CD8-positive, alpha-beta memory T cell (primary cell): ENCODE results near the gene OTOGL. TPM values are rescaled to one million over a fixed set of nuclear protein-coding genes. Genes with fewer than 3 reads are reported as not detected.

Experiments
- CTCF ChIA-PET: fragments of 350-600 bp; sonication (Branson Sonifier 250); formaldehyde crosslinking; loops from one replicate; lab custom pipeline; 2021; ENCODE audit warnings: antibody characterized with exemption; lab: Charles Lee
- POLR2A ChIA-PET: fragments of 350-600 bp; sonication (Branson Sonifier 250); formaldehyde crosslinking; loops from one replicate; lab custom pipeline; 2021; ENCODE audit warnings: antibody characterized with exemption; lab: Charles Lee
- DNase-seq, 5 donors: peaks; one replicate each; pipeline versions ENCODE4 v3.0.0 to v3.0.0-alpha.2; 2020 to 2022; ENCODE audit warnings: mixed read lengths in 1 of 5
- H3K27ac ChIP-seq: one replicate; pipeline ENCODE4 v1.7.0; 2013; ENCODE audit warnings: low read depth, mild to moderate bottlenecking, low read length, moderate library complexity
- H3K27me3 ChIP-seq: 2 replicates; pipeline ENCODE4 v1.7.0; 2013; ENCODE audit warnings: low read length, mild to moderate bottlenecking; ENCODE audit not compliant: insufficient read depth, poor library complexity, severe bottlenecking
- H3K36me3 ChIP-seq: 2 replicates; pipeline ENCODE4 v1.7.0; 2013; ENCODE audit warnings: mild to moderate bottlenecking, low read length, moderate library complexity; ENCODE audit not compliant: insufficient read depth
- H3K4me1 ChIP-seq: 2 replicates; pipeline ENCODE4 v1.7.0; 2013; ENCODE audit warnings: mild to moderate bottlenecking, low read length, moderate library complexity; ENCODE audit not compliant: insufficient read depth
- H3K4me3 ChIP-seq: 2 replicates; pipeline ENCODE4 v1.7.0; 2013; ENCODE audit warnings: mild to moderate bottlenecking, low read length
- H3K9me3 ChIP-seq: 2 replicates; pipeline ENCODE4 v1.7.0; 2013; ENCODE audit warnings: mild to moderate bottlenecking, low read length
- H3K27ac Mint-ChIP-seq, 8 donors: one replicate each; pipeline ENCODE4 v1.8.0; 2020 to 2021; ENCODE audit warnings: mixed read lengths in 8 of 8, mild to moderate bottlenecking in 6 of 8, inconsistent platforms in 3 of 8, moderate library complexity in 3 of 8
- H3K27me3 Mint-ChIP-seq, 2 donors: one replicate each; pipeline ENCODE4 v1.8.0; 2020 to 2021; ENCODE audit warnings: mixed read lengths in 2 of 2, mild to moderate bottlenecking in 1 of 2, moderate library complexity in 1 of 2
- H3K36me3 Mint-ChIP-seq, 3 donors: one replicate each; pipeline ENCODE4 v1.8.0; 2020 to 2021; ENCODE audit warnings: mixed read lengths in 3 of 3, inconsistent platforms in 1 of 3, mild to moderate bottlenecking in 1 of 3
- H3K4me1 Mint-ChIP-seq, 3 donors: one replicate each; pipeline ENCODE4 v1.8.0; 2020 to 2021; ENCODE audit warnings: mixed read lengths in 3 of 3, inconsistent platforms in 1 of 3, mild to moderate bottlenecking in 1 of 3
- H3K4me3 Mint-ChIP-seq, 7 donors: one replicate each; pipeline ENCODE4 v1.8.0; 2020 to 2021; ENCODE audit warnings: mixed read lengths in 7 of 7, mild to moderate bottlenecking in 6 of 7, moderate library complexity in 4 of 7, inconsistent platforms in 2 of 7
- H3K9me3 Mint-ChIP-seq, 5 donors: one replicate each; pipeline ENCODE4 v1.8.0; 2020 to 2022; ENCODE audit warnings: mixed read lengths in 5 of 5, mild to moderate bottlenecking in 3 of 5, moderate library complexity in 2 of 5, inconsistent platforms in 1 of 5
- polyA plus RNA-seq: library from polyadenylated mRNA; unstranded; fragments of 300-500 nt; fragmentation: Illumina TruSeq; gene quantifications from one replicate; pipeline ENCODE4 v1.2.3, GENCODE V29; 2021
- total RNA-seq, 2 experiments: library from RNA; stranded (reverse); gene quantifications; one replicate each; pipeline ENCODE4 v1.2.3, GENCODE V29; 2021

OTOGL gene
- total and polyA plus RNA-seq, 3 experiments from 2014 or later = not detected

DNA sequence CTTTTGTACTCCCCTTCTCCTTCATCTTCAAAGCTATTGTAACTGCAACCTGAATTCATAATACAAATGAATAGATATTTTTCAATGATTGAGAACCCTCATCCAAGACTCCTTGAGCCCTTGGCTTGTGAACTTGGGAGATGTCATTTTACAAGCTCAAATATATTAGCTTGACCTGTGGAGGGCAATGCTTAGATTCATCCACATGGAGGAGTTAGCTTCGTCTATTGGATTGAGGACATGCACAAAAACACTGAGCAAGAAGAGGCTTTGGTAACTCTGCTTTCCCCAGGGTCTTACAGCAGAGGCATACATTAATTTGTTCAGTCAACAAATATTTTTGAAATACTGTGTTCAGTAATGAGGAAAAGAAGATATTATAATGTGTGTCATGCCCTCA is 101.1 kb downstream of the OTOGL start:
- Mint-ChIP-seq H3K4me3 (no peak overlapping the region), H3K36me3 (no peaks in the 10 kb centered on the region), H3K9me3 (no peaks in the 10 kb centered on the region), H3K27ac (no peak overlapping the region), H3K4me1 (no peaks in the 10 kb centered on the region), H3K27me3 (peaks cover 0 to 2% of the 10 kb centered on the region in 2 donors)
- H3K27me3 ChIP-seq = no peaks in the 10 kb centered on the region
- ChIA-PET POLR2A (no interaction called here), CTCF (no interaction called here)
- no peaks in the 10 kb centered on the region for H3K9me3 ChIP-seq
- no peaks in the 10 kb centered on the region for H3K4me1 ChIP-seq
- no peaks in the 10 kb centered on the region for H3K36me3 ChIP-seq
- no peak for DNase-seq
- no peak overlapping the region for H3K4me3 ChIP-seq
- H3K27ac ChIP-seq = no peak overlapping the region

DNA sequence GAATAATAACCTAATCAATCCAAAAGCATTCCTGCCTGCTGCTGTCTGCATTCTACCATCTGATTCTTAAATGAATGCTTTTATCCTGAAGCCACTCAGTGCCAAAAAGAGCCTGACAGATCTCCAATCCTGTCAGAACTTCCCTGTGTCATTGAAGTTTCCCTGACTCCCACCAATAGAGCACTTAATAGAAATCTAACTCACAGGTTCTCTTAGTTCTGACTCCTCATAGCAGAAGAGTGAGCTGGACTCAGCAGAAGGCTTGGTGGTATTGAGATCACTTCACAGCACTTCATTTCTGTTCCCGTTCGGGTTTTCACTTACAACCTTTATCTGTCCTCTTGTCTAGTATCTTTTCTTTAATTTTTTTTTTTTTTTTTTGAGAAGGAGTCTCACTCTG is 102.6 kb downstream of the OTOGL start:
- no peaks in the 10 kb centered on the region for H3K4me1 ChIP-seq
- no peaks in the 10 kb centered on the region for H3K4me1 Mint-ChIP-seq
- H3K27ac ChIP-seq = no peak overlapping the region
- no peaks in the 10 kb centered on the region for H3K9me3 Mint-ChIP-seq
- no peaks in the 10 kb centered on the region for H3K36me3 Mint-ChIP-seq
- no peaks in the 10 kb centered on the region for H3K27me3 ChIP-seq
- H3K36me3 ChIP-seq = no peaks in the 10 kb centered on the region
- ChIA-PET CTCF (no interaction called here), POLR2A (no interaction called here)
- no peak overlapping the region for H3K4me3 Mint-ChIP-seq
- H3K9me3 ChIP-seq = no peaks in the 10 kb centered on the region
- H3K27ac Mint-ChIP-seq = no peak overlapping the region
- DNase-seq = no peak
- no peak overlapping the region for H3K4me3 ChIP-seq
- H3K27me3 Mint-ChIP-seq = peaks cover 3 to 6% of the 10 kb centered on the region in 2 donors

DNA sequence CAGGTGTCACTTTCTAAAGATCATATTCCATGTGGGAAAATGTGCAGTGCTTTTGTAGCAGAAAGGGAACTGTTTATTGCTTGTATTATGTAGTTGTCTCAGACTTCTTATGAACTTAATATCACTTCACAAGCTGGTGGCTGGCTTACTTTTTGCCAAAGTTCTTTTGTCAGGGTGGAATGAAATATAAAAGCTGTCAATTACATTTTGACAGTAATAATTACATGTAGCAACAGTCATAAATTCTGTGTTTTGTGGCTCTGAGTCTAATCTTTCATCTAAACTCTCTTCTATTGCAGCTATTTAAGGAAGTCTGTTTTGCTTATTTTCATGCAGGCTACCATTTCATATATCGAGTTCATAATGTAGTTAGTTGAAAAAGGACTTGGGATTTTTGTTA is 106.6 kb downstream of the OTOGL start:
- H3K9me3 Mint-ChIP-seq = no peaks in the 10 kb centered on the region
- H3K4me3 Mint-ChIP-seq = no peak overlapping the region
- no peaks in the 10 kb centered on the region for H3K27me3 ChIP-seq
- H3K36me3 Mint-ChIP-seq = no peaks in the 10 kb centered on the region
- no peak overlapping the region for H3K27ac ChIP-seq
- ChIA-PET CTCF (no interaction called here), POLR2A (no interaction called here)
- H3K4me1 ChIP-seq = no peaks in the 10 kb centered on the region
- H3K27me3 Mint-ChIP-seq = peaks cover 1 to 6% of the 10 kb centered on the region in 2 donors
- H3K4me1 Mint-ChIP-seq = no peaks in the 10 kb centered on the region
- H3K36me3 ChIP-seq = no peaks in the 10 kb centered on the region
- H3K9me3 ChIP-seq = no peaks in the 10 kb centered on the region
- no peak overlapping the region for H3K4me3 ChIP-seq
- DNase-seq = no peak
- no peak overlapping the region for H3K27ac Mint-ChIP-seq

- Histone ChIP-seq H3K9me3 (no peaks in the 10 kb centered on the region), H3K27me3 (no peaks in the 10 kb centered on the region), H3K36me3 (no peaks in the 10 kb centered on the region), H3K27ac (no peak overlapping the region), H3K4me3 (no peak overlapping the region), H3K4me1 (no peaks in the 10 kb centered on the region)
- H3K4me1 Mint-ChIP-seq = no peaks in the 10 kb centered on the region
- CTCF ChIA-PET = no interaction called here
- POLR2A ChIA-PET = no interaction called here
- no peaks in the 10 kb centered on the region for H3K36me3 Mint-ChIP-seq
- no peaks in the 10 kb centered on the region for H3K9me3 Mint-ChIP-seq
- H3K4me3 Mint-ChIP-seq = no peak overlapping the region
- H3K27ac Mint-ChIP-seq = no peak overlapping the region
- peaks cover 1 to 6% of the 10 kb centered on the region in 2 donors for H3K27me3 Mint-ChIP-seq
- DNase-seq = no peak
Observed at GRCh38 chr12:80208071-80208470, 108.7 kb downstream of the OTOGL start.

GRCh38 chr12:80211671-80212070 is 112.3 kb downstream of the OTOGL start:
- no peaks in the 10 kb centered on the region for H3K4me1 Mint-ChIP-seq
- ChIA-PET CTCF (no interaction called here), POLR2A (no interaction called here)
- Histone ChIP-seq H3K4me1 (no peaks in the 10 kb centered on the region), H3K27ac (no peak overlapping the region), H3K9me3 (no peaks in the 10 kb centered on the region), H3K4me3 (no peak overlapping the region), H3K36me3 (no peaks in the 10 kb centered on the region), H3K27me3 (no peaks in the 10 kb centered on the region)
- H3K27ac Mint-ChIP-seq = no peak overlapping the region
- no peak overlapping the region for H3K4me3 Mint-ChIP-seq
- H3K36me3 Mint-ChIP-seq = no peaks in the 10 kb centered on the region
- H3K9me3 Mint-ChIP-seq = no peaks in the 10 kb centered on the region
- H3K27me3 Mint-ChIP-seq = peaks cover 6 to 16% of the 10 kb centered on the region in 2 donors
- DNase-seq = no peak

- Mint-ChIP-seq H3K4me3 (no peak overlapping the region), H3K27ac (no peak overlapping the region), H3K27me3 (peaks cover 6 to 16% of the 10 kb centered on the region in 2 donors), H3K9me3 (no peaks in the 10 kb centered on the region), H3K4me1 (no peaks in the 10 kb centered on the region), H3K36me3 (no peaks in the 10 kb centered on the region)
- POLR2A ChIA-PET = no interaction called here
- Histone ChIP-seq H3K27me3 (no peaks in the 10 kb centered on the region), H3K9me3 (no peaks in the 10 kb centered on the region), H3K4me1 (no peaks in the 10 kb centered on the region), H3K4me3 (no peak overlapping the region), H3K27ac (no peak overlapping the region), H3K36me3 (no peaks in the 10 kb centered on the region)
- DNase-seq = no peak
- CTCF ChIA-PET = no interaction called here
Observed at GRCh38 chr12:80212938-80213645, 113.8 kb downstream of the OTOGL start.

DNA sequence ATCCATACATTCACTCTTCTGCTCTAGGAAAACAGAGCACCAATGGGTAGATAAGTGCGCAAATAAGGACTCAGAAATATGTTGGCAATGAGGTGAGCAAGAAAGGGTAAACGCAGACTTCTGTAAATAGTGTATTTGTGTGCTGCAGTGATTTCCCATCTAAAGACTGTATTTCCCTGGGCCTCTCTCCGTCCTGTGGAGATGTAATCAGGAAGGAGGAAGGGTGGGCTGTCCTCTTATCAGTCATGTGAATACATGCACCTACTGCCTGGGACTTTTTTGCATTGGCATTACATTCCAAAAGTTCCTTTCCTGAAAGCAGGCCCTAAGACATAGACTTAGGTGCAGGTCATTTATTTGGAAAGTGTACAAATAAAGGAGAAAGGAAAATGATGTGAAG is 114.5 kb downstream of the OTOGL start:
- Histone ChIP-seq H3K36me3 (no peaks in the 10 kb centered on the region), H3K4me3 (no peak overlapping the region), H3K4me1 (no peaks in the 10 kb centered on the region), H3K9me3 (no peaks in the 10 kb centered on the region), H3K27me3 (no peaks in the 10 kb centered on the region), H3K27ac (no peak overlapping the region)
- Mint-ChIP-seq H3K4me3 (no peak overlapping the region), H3K9me3 (no peaks in the 10 kb centered on the region), H3K4me1 (no peaks in the 10 kb centered on the region), H3K36me3 (no peaks in the 10 kb centered on the region), H3K27me3 (peaks cover 6 to 16% of the 10 kb centered on the region in 2 donors), H3K27ac (no peak overlapping the region)
- ChIA-PET CTCF (no interaction called here), POLR2A (no interaction called here)
- no peak for DNase-seq

DNA sequence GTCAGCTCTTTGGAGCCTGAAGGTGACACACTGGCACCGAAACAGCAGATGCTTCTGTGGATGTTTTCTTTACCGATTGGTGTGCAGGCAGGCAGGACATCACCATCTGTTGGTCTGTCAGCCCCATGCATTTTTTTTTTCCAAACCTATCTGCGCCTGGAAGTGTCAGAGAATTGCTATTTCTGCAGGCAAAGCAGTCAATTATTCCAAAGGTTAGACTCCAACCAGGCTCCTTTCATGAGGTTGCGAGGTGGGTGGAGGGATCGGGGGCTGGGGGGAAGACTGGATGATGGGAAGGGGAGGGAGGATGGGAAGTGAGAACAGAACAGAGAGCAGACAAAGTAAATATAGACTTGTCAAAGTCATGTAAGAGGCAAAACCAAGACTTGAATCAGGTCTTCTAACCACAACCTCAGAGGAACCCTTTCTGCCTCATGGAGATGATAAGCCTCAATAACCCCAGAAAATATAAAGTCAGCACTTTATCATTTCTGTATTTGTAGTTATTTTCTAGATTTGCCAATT is 117.7 kb downstream of the OTOGL start:
- no peaks in the 10 kb centered on the region for H3K36me3 Mint-ChIP-seq
- CTCF ChIA-PET = no interaction called here
- H3K9me3 ChIP-seq = no peaks in the 10 kb centered on the region
- no peak overlapping the region for H3K4me3 ChIP-seq
- H3K27me3 Mint-ChIP-seq = peaks cover 6 to 16% of the 10 kb centered on the region in 2 donors
- H3K27me3 ChIP-seq = no peaks in the 10 kb centered on the region
- no peaks in the 10 kb centered on the region for H3K4me1 Mint-ChIP-seq
- H3K27ac ChIP-seq = no peak overlapping the region
- no peaks in the 10 kb centered on the region for H3K9me3 Mint-ChIP-seq
- H3K4me1 ChIP-seq = no peaks in the 10 kb centered on the region
- no peak overlapping the region for H3K4me3 Mint-ChIP-seq
- no peak overlapping the region for H3K27ac Mint-ChIP-seq
- POLR2A ChIA-PET = no interaction called here
- no peaks in the 10 kb centered on the region for H3K36me3 ChIP-seq
- DNase-seq = no peak
